CD8-positive, alpha-beta memory T cell (primary cell): ENCODE data around the gene MAGI2. TPM values are rescaled to one million over a fixed set of nuclear protein-coding genes. Genes with fewer than 3 reads are reported as not detected.

Experiments
- CTCF ChIA-PET: fragments of 350-600 bp; sonication (Branson Sonifier 250); formaldehyde crosslinking; loops from one replicate; lab custom pipeline; 2021; ENCODE audit warnings: antibody characterized with exemption; lab: Charles Lee
- POLR2A ChIA-PET: fragments of 350-600 bp; sonication (Branson Sonifier 250); formaldehyde crosslinking; loops from one replicate; lab custom pipeline; 2021; ENCODE audit warnings: antibody characterized with exemption; lab: Charles Lee
- DNase-seq, 5 donors: peaks; one replicate each; pipeline versions ENCODE4 v3.0.0 to v3.0.0-alpha.2; 2020 to 2022; ENCODE audit warnings: mixed read lengths in 1 of 5
- H3K27ac ChIP-seq: one replicate; pipeline ENCODE4 v1.7.0; 2013; ENCODE audit warnings: low read depth, mild to moderate bottlenecking, low read length, moderate library complexity
- H3K27me3 ChIP-seq: 2 replicates; pipeline ENCODE4 v1.7.0; 2013; ENCODE audit warnings: low read length, mild to moderate bottlenecking; ENCODE audit not compliant: insufficient read depth, poor library complexity, severe bottlenecking
- H3K36me3 ChIP-seq: 2 replicates; pipeline ENCODE4 v1.7.0; 2013; ENCODE audit warnings: mild to moderate bottlenecking, low read length, moderate library complexity; ENCODE audit not compliant: insufficient read depth
- H3K4me1 ChIP-seq: 2 replicates; pipeline ENCODE4 v1.7.0; 2013; ENCODE audit warnings: mild to moderate bottlenecking, low read length, moderate library complexity; ENCODE audit not compliant: insufficient read depth
- H3K4me3 ChIP-seq: 2 replicates; pipeline ENCODE4 v1.7.0; 2013; ENCODE audit warnings: mild to moderate bottlenecking, low read length
- H3K9me3 ChIP-seq: 2 replicates; pipeline ENCODE4 v1.7.0; 2013; ENCODE audit warnings: mild to moderate bottlenecking, low read length
- H3K27ac Mint-ChIP-seq, 8 donors: one replicate each; pipeline ENCODE4 v1.8.0; 2020 to 2021; ENCODE audit warnings: mixed read lengths in 8 of 8, mild to moderate bottlenecking in 6 of 8, inconsistent platforms in 3 of 8, moderate library complexity in 3 of 8
- H3K27me3 Mint-ChIP-seq, 2 donors: one replicate each; pipeline ENCODE4 v1.8.0; 2020 to 2021; ENCODE audit warnings: mixed read lengths in 2 of 2, mild to moderate bottlenecking in 1 of 2, moderate library complexity in 1 of 2
- H3K36me3 Mint-ChIP-seq, 3 donors: one replicate each; pipeline ENCODE4 v1.8.0; 2020 to 2021; ENCODE audit warnings: mixed read lengths in 3 of 3, inconsistent platforms in 1 of 3, mild to moderate bottlenecking in 1 of 3
- H3K4me1 Mint-ChIP-seq, 3 donors: one replicate each; pipeline ENCODE4 v1.8.0; 2020 to 2021; ENCODE audit warnings: mixed read lengths in 3 of 3, inconsistent platforms in 1 of 3, mild to moderate bottlenecking in 1 of 3
- H3K4me3 Mint-ChIP-seq, 7 donors: one replicate each; pipeline ENCODE4 v1.8.0; 2020 to 2021; ENCODE audit warnings: mixed read lengths in 7 of 7, mild to moderate bottlenecking in 6 of 7, moderate library complexity in 4 of 7, inconsistent platforms in 2 of 7
- H3K9me3 Mint-ChIP-seq, 5 donors: one replicate each; pipeline ENCODE4 v1.8.0; 2020 to 2022; ENCODE audit warnings: mixed read lengths in 5 of 5, mild to moderate bottlenecking in 3 of 5, moderate library complexity in 2 of 5, inconsistent platforms in 1 of 5
- polyA plus RNA-seq: library from polyadenylated mRNA; unstranded; fragments of 300-500 nt; fragmentation: Illumina TruSeq; gene quantifications from one replicate; pipeline ENCODE4 v1.2.3, GENCODE V29; 2021
- total RNA-seq, 2 experiments: library from RNA; stranded (reverse); gene quantifications; one replicate each; pipeline ENCODE4 v1.2.3, GENCODE V29; 2021

Gene MAGI2
- total and polyA plus RNA-seq, 3 experiments from 2014 or later: 0.26 to 0.33 TPM; not detected in 1

DNA sequence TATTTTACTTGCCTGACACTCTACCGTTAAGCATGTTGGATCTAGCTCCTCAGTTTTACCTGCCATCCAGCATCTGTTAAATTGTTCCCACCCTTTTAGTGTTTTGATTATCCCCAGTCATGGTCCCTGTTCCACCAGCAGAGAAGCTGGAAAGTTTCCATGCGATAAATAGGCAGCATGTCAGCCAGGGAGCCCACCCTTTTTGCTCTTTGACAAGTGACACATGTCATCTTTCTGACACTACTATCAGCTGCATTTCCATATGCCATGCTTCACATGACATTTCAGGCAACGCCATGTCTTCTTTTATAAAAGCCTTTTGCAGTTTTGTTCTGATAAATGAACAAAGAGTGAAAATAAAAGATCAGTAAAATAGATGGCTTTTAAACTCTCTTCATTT is 310.8 kb downstream of the MAGI2 start:
- no peak overlapping the region for H3K4me3 Mint-ChIP-seq
- Histone ChIP-seq H3K27ac (no peak overlapping the region), H3K4me1 (no peaks in the 10 kb centered on the region), H3K9me3 (no peaks in the 10 kb centered on the region), H3K27me3 (no peaks in the 10 kb centered on the region), H3K4me3 (no peak overlapping the region), H3K36me3 (no peaks in the 10 kb centered on the region)
- no peak for DNase-seq
- H3K27me3 Mint-ChIP-seq: no peaks in the 10 kb centered on the region
- POLR2A ChIA-PET: no interaction called here
- CTCF ChIA-PET: no interaction called here
- no peaks in the 10 kb centered on the region for H3K4me1 Mint-ChIP-seq
- H3K36me3 Mint-ChIP-seq: no peaks in the 10 kb centered on the region
- H3K9me3 Mint-ChIP-seq: peaks cover 4 to 25% (median 6%) of the 10 kb centered on the region in 5 donors
- no peak overlapping the region for H3K27ac Mint-ChIP-seq

DNA sequence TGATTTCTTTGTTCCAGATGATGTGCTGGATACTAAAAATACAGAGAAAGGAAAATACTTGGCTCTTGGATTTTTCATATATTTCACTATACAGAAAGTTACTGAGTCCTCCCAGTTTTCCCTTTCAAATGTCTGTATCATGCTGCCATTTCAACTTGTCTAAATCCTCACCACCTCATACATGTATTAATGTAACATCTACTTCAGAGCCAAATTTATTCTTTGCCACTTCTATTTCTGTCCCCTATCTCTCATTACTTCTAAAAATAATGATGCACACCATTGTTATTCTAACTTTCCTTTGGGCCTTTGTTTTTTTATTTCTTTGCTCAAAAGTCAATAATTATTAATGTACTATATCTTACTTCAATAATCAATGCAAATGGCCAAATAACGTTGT is 312.2 kb downstream of the MAGI2 start:
- no peak overlapping the region for H3K27ac ChIP-seq
- Mint-ChIP-seq H3K4me3 (no peak overlapping the region), H3K27me3 (no peaks in the 10 kb centered on the region), H3K36me3 (no peaks in the 10 kb centered on the region), H3K27ac (no peak overlapping the region), H3K4me1 (no peaks in the 10 kb centered on the region), H3K9me3 (peaks cover 4 to 25% (median 11%) of the 10 kb centered on the region in 5 donors)
- H3K9me3 ChIP-seq: no peaks in the 10 kb centered on the region
- no peaks in the 10 kb centered on the region for H3K27me3 ChIP-seq
- H3K36me3 ChIP-seq: no peaks in the 10 kb centered on the region
- POLR2A ChIA-PET: no interaction called here
- no peaks in the 10 kb centered on the region for H3K4me1 ChIP-seq
- CTCF ChIA-PET: no interaction called here
- H3K4me3 ChIP-seq: no peak overlapping the region
- DNase-seq: no peak

DNA sequence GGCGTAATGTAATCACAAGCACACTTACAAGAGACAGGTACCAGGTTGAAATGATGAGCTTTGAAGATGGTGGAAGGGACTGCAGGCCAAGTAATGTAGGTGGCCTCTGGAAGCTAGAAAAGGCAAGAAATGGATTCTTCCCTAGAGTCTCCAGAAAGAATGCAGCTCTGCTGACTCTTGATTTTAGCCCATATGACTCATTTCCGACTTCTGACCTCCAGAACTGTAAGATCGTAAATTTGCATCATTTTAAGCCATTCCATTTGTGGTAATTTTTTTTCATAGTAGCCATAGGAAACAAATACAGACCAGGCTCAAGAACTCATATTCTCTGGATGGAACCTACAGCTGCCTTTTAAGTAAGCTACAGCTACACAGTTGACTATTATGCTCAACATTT is 315.5 kb downstream of the MAGI2 start:
- H3K27ac Mint-ChIP-seq: no peak overlapping the region

DNA sequence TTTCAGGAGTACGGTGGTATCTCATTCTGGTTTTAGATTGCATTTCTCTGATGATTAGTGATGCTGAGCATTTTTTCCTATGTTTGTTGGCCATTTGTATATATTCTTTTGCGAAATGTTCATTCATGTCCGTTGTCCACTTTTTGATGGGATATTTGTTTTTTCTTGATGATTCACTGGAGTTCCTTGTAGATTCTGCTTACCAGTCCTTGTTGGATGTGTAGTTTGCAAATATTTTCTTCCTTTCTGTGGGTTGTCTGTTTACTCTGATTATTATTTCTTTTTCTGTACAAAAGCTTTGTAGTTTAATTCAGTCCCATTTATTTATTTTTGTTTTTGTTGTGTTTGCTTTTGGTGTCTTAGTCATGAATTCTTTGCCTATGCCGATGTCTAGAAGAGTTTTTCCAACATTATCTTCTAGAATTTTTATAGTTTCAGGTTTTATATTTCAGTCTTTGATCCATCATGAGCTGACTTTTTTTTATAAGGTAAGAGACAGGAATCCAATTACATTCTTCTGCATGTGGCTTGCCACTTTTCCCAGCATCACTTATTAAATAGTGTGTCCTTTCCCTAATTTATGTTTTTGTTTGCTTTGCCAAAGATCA is 320.5 kb downstream of the MAGI2 start:
- Mint-ChIP-seq H3K27me3 (no peaks in the 10 kb centered on the region), H3K4me1 (no peaks in the 10 kb centered on the region), H3K4me3 (no peak overlapping the region), H3K9me3 (peaks cover 5 to 20% (median 10%) of the 10 kb centered on the region in 5 donors), H3K27ac (no peak overlapping the region), H3K36me3 (peaks cover 0 to 1% (median 0%) of the 10 kb centered on the region in 3 donors)
- no peaks in the 10 kb centered on the region for H3K36me3 ChIP-seq
- H3K4me3 ChIP-seq: no peak overlapping the region
- no peak for DNase-seq
- no peak overlapping the region for H3K27ac ChIP-seq
- no peaks in the 10 kb centered on the region for H3K27me3 ChIP-seq
- no peaks in the 10 kb centered on the region for H3K9me3 ChIP-seq
- ChIA-PET CTCF (no interaction called here), POLR2A (no interaction called here)
- no peaks in the 10 kb centered on the region for H3K4me1 ChIP-seq

More for the DNA sequence above, 315.5 kb downstream of the MAGI2 start:
- no peaks in the 10 kb centered on the region for H3K27me3 ChIP-seq
- H3K36me3 Mint-ChIP-seq: no peaks in the 10 kb centered on the region
- H3K4me3 Mint-ChIP-seq: no peak overlapping the region
- H3K4me1 Mint-ChIP-seq: no peaks in the 10 kb centered on the region
- H3K9me3 ChIP-seq: no peaks in the 10 kb centered on the region
- DNase-seq: no peak
- CTCF ChIA-PET: no interaction called here
- no peak overlapping the region for H3K27ac ChIP-seq
- no peaks in the 10 kb centered on the region for H3K36me3 ChIP-seq
- no peak overlapping the region for H3K4me3 ChIP-seq
- no peaks in the 10 kb centered on the region for H3K4me1 ChIP-seq
- POLR2A ChIA-PET: no interaction called here
- no peaks in the 10 kb centered on the region for H3K27me3 Mint-ChIP-seq
- H3K9me3 Mint-ChIP-seq: peaks cover 4 to 24% (median 11%) of the 10 kb centered on the region in 5 donors

DNA sequence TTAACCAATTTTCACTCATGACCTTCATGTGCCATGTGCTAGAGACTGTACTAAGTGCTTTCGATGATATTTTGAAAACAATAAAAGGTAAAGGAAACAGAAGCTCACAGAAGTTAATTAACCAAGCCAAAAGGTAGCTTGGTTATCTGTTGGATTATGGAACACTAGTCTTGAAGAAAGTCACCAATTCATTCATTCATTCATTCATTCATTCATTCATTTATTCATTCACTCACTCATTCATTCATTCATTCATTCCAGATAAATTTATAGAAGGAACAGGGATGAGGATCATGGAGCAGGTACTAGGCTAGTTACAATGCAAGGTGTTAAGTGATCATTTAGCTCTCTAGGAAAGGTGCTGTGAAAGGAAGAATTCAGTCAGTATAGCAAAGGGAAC is 322.8 kb downstream of the MAGI2 start:
- Mint-ChIP-seq H3K27ac (no peak overlapping the region), H3K9me3 (peaks cover 0 to 20% (median 6%) of the 10 kb centered on the region in 5 donors), H3K4me3 (no peak overlapping the region), H3K36me3 (peaks cover 0 to 1% (median 0%) of the 10 kb centered on the region in 3 donors), H3K4me1 (no peaks in the 10 kb centered on the region), H3K27me3 (no peaks in the 10 kb centered on the region)
- Histone ChIP-seq H3K4me1 (no peaks in the 10 kb centered on the region), H3K9me3 (no peaks in the 10 kb centered on the region), H3K4me3 (no peak overlapping the region), H3K27ac (no peak overlapping the region), H3K27me3 (no peaks in the 10 kb centered on the region), H3K36me3 (no peaks in the 10 kb centered on the region)
- ChIA-PET CTCF (no interaction called here), POLR2A (no interaction called here)
- DNase-seq: no peak

DNA sequence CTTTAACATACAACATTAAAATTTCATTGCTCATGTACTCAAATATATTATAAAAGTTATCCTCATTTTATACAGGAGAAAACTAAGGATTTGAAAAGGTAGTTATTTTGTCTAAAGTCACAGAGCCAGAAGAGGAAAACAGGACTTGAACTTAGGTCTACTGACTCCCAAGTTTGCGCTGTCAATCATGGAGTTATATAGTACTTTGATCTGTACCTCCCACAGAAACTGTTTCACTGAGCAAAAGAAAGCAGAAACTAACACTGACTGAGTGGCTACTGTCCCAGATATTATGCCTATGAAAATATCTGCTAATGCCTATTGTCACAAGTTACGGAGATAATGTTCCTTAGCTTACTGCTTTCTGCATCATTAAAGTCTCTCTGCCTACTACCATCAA is 329.1 kb downstream of the MAGI2 start:
- Mint-ChIP-seq H3K4me3 (no peak overlapping the region), H3K27me3 (no peaks in the 10 kb centered on the region), H3K36me3 (no peaks in the 10 kb centered on the region), H3K9me3 (peaks cover 0 to 33% (median 13%) of the 10 kb centered on the region in 5 donors), H3K27ac (no peak overlapping the region), H3K4me1 (no peaks in the 10 kb centered on the region)
- no peaks in the 10 kb centered on the region for H3K27me3 ChIP-seq
- CTCF ChIA-PET: no interaction called here
- no peak overlapping the region for H3K27ac ChIP-seq
- no peaks in the 10 kb centered on the region for H3K4me1 ChIP-seq
- POLR2A ChIA-PET: no interaction called here
- no peak for DNase-seq
- H3K4me3 ChIP-seq: no peak overlapping the region
- no peaks in the 10 kb centered on the region for H3K9me3 ChIP-seq
- H3K36me3 ChIP-seq: no peaks in the 10 kb centered on the region

DNA sequence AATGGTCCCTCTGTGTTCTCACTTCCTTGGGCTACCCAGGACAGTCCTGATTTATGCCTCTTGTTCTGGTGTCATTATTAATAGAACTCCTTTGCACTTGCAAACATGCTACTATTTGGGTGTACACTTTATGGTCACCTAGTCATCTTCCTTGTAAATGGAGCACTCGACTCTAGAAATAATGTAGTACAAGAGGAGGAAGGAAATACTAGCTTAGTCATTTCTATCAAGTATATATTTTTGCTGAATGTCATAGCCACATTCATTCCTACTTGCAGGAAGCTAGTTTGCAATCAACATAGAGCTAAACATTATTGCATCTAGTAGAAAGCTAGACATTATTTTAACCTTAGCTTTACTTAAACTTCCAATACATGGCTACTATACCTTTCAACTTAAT is 335.3 kb downstream of the MAGI2 start:
- H3K27ac Mint-ChIP-seq: no peak overlapping the region
- ChIA-PET POLR2A (no interaction called here), CTCF (no interaction called here)

DNA sequence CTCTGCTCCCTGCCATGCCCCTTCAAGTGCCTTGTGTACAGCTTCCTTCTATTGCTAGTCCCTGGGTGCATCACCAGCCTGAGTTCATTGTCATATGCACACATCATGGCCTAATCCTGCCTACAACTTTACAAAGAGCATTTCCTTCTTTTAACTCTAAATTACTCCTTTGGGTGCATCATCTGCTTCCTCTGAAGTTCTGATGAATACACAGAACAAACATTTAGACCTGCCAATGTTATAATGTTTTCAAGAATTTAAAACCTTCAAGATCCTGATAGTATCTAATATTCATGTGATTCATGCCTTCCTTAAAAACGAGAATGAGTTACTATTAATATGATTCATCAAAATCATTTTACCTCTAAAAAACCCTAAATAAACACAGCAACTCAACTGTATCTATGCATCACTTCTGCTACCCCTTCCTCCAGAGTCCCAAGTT is 357.1 kb downstream of the MAGI2 start:
- H3K4me1 Mint-ChIP-seq: no peaks in the 10 kb centered on the region
- no peak overlapping the region for H3K4me3 ChIP-seq
- no peaks in the 10 kb centered on the region for H3K36me3 ChIP-seq
- no peaks in the 10 kb centered on the region for H3K9me3 ChIP-seq
- no peak overlapping the region for H3K27ac Mint-ChIP-seq
- peaks cover 6 to 22% (median 8%) of the 10 kb centered on the region in 5 donors for H3K9me3 Mint-ChIP-seq
- no peaks in the 10 kb centered on the region for H3K4me1 ChIP-seq
- H3K27ac ChIP-seq: no peak overlapping the region
- H3K27me3 Mint-ChIP-seq: no peaks in the 10 kb centered on the region
- POLR2A ChIA-PET: no interaction called here
- CTCF ChIA-PET: no interaction called here
- H3K4me3 Mint-ChIP-seq: no peak overlapping the region
- H3K27me3 ChIP-seq: no peaks in the 10 kb centered on the region
- DNase-seq: no peak
- H3K36me3 Mint-ChIP-seq: no peaks in the 10 kb centered on the region

More for the DNA sequence above, 335.3 kb downstream of the MAGI2 start:
- DNase-seq: no peak
- Histone ChIP-seq H3K36me3 (no peaks in the 10 kb centered on the region), H3K27me3 (no peaks in the 10 kb centered on the region), H3K27ac (no peak overlapping the region), H3K4me3 (no peak overlapping the region), H3K4me1 (no peaks in the 10 kb centered on the region), H3K9me3 (no peaks in the 10 kb centered on the region)
- H3K36me3 Mint-ChIP-seq: no peaks in the 10 kb centered on the region
- H3K27me3 Mint-ChIP-seq: no peaks in the 10 kb centered on the region
- no peak overlapping the region for H3K4me3 Mint-ChIP-seq
- H3K9me3 Mint-ChIP-seq: peaks cover 0 to 18% (median 6%) of the 10 kb centered on the region in 5 donors
- no peaks in the 10 kb centered on the region for H3K4me1 Mint-ChIP-seq
